HG03571 (cell line): ENCODE results near the gene GUCD1.
"Not testable (repeated sequence)": the region's sequence is repeated elsewhere in the genome, so short reads cannot be mapped to it uniquely, and the experiment has no call there.

Experiments
- ATAC-seq: cut with Tn5 transposase; IDR thresholded peaks from one replicate; pipeline ENCODE4 v1.9.1; 2021; ENCODE audit not compliant: unreplicated experiment

GUCD1 gene

GRCh38 chr22:24530968-24531367 is 24.0 kb downstream of the GUCD1 start:
- ATAC-seq, result not testable (repeated sequence)

DNA sequence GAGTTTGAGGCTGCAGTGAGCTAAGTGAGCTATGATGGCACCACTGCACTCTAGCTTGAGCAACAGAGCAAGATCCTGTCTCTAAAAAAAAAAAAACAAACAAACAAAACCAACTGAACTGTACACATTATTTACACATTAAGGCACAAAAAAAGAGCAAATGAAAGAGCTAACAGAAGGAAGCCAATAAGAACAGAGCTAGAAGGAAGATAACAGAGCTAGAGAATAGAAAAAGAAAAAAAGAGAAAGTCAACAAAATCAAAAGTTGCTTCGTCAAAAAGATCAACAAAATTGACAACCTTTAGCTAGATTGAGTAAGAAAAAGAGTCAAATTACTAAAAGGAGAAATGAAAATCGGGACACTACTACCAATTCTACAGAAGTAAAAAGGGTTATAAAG is 25.0 kb downstream of the GUCD1 start:
- ATAC-seq, result no peak

- ATAC-seq, result no peak
Observed at GRCh38 chr22:24526191-24526590, 28.7 kb downstream of the GUCD1 start.

DNA sequence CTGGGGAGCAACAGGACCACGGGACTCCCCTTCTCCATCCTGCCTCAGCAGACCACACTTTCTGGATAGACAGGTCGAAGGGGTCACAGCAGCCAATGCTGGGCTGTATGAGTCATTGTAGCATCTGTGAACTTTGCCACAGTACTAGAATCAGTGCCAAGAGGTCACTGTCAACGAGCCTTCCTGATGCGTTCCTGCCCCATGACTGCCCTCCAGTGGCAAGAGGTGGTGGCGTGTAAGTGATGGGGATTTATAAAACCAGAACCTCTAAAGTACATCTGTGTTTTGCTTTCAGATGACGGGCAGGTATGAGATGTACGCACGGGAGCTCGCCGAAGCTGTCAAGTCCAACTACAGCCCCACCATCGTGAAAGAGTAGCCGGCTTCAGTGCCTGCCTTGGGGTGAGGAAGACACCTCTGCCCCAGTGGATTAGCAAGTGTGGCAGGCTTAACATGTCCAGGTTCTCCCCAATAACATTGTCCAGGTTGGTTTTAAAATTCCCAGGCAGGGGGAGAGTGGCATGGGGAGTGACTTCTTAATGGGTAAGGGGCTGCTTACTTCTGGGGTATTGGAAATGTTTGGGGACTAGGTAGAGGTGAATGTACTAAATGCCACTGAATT is 29.4 kb downstream of the GUCD1 start:
- no peak for ATAC-seq

- ATAC-seq, result no peak
Observed at GRCh38 chr22:24523873-24524272, 31.1 kb downstream of the GUCD1 start.

DNA sequence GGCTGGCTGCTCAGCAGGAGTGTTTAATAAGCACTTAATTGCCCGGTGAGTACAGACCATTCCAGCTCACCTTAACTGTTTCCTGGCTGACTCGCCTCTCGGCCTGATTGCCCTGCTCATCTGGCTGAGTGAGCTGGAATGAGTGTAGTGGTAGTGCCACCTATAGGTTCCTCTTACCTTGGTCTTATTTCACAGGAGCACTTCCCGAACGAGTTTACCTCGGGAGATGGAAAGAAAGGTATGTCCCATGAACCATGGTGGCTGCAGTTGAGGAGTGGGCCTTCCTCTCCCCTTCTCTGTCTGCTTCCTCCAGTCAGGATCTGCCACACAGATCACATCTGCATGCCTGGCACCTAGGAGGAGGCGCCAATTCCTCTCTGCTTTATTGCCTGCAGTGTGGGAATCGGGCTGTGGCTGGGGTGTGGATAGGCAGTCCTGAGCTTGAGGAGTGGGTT is 33.1 kb downstream of the GUCD1 start:
- no peak for ATAC-seq

DNA sequence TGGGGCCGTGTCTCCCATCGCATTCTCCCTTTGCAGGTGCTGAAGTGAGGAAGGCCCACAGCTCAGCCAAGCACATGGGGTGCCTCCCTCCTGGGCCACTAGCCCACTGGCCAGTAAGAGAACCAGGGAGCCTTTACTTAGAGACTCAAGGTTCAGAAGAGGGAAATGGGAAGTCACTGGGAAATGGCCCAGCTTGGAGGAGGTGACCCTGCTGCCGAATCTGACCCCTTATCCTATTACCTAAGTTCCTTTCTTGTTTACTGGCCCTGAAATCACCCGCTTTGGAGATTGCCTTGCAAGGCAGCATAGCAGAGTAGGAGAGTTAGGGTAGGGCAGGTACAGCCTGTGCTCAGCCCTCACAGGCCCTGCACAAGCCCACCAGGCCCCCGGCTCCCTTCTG is 35.4 kb downstream of the GUCD1 start:
- no peak for ATAC-seq

DNA sequence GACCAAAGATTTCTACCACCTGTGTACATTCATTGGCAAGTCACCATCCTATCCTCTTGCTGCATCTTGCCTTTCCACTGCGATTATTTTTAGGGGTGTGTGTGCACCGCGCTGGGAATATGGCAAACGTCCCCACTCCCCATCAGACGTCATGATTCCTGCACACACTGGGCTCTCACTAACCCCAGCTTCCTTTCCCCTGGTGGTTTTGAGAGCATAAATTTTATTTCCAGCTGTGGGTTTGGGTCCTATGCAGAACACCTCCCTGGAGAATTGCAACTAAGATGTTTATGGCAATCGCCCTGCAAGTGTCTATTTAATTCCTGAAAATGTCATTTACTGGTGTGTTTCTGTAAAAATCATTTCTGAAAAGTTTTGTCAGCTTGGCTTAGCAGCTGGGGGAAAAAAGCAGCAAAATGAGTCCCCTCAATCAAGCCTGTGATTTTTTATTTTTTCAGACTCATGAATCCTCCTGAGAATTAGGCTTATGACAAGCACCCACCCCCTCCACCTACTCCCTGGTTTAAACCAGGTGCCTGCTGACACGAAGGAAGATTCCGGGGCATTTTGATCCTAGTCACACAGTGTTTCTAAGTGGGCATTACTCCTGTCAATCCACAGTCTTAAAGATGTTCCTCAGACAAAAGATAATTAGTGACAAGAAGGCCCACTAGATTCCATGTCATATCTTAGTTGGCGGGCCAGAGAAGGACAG is 36.0 kb downstream of the GUCD1 start:
- ATAC-seq, result no peak

- ATAC-seq, result no peak
Observed at GRCh38 chr22:24518228-24518627, 36.7 kb downstream of the GUCD1 start.

DNA sequence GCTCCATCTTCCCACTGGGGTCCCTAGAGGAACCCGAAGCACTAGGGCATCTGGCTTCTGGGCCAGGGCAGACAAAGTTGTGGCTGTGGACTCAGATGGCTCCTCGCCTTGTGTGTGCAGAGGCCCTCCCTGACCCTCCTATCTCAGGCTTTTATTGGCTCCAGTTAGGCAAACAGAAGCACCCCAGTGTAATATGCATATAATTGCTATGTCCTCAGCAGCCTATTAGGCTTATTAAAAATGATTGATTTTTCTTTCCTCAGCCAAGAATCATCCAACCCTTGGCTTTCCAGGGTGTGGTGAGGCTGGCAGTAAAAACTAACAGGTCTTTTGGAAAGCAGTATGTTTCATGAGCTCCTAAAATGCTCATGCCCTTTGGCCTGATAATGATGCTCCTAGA is 37.5 kb downstream of the GUCD1 start:
- ATAC-seq, result no peak

DNA sequence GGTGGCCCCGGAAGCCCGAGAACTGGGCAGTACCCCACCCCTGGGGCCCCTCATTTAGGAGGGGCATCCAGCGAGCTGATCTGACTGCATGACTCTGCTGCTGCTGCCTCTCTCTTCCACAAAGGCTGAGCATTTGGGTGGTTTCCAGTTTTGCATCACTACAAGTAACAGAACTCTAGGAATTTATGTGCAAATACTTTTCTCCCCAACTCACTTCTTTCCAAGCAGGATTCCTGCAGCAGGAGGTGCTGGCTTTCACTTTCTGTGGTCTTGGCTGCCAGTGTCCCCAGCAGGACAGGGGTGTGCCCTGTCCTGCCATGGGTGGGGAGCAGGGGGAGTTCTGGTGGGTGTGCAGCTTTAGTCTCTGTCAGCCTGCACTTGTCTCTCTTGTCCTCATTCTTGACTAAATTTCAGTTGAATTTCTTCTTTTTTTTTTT is 38.6 kb downstream of the GUCD1 start:
- ATAC-seq, result no peak

DNA sequence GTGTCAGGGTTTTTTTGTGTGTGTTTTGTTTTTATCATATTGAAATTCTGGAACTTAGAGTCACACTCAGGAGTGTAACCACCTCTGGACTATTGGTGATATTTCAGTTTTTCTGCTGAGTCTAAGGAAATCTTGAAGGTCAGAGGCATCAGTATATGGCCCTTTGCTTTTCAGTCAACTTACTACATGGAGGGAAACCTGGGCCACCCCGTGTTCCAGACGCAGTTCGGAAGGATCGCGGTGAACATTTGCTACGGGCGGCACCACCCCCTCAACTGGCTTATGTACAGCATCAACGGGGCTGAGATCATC is 40.0 kb downstream of the GUCD1 start:
- no peak for ATAC-seq

DNA sequence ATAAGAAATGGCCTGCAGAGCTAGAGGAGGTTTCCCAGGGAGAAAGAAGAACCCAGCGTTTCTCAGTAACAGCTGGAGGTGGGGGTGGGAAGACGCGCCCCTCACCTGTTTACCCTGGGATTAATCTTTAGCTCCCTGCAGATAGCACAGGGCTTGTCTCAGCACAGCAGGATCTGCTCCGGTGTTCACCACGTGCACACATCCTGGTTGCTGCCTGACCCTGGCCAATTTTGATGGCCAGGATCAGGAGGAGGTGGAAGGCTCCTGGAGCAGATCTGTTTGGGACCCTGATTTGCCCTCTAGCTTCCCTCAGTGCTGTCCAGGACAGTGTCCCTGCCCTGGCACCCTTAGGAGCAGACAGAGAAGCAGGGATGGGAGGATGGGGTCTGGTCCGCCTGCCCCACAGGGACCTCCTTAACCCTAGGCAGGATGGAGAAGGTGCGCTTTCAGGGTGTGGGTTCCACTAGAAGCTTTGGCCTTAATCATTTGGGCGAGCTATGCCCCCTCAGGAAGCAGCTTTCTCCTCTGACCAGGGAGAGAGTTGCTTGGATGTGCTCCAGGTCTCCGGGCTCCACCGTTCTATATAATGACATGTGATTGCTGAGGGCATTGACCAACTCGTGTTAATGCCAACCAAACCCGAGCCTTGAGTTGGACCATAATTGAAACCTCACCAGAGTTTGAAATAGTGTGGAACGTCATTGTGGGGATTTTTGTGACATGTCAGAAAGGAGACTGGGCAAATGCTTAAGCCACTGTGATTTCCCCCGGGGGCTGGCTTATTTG is 40.5 kb downstream of the GUCD1 start:
- ATAC-seq, result no peak

DNA sequence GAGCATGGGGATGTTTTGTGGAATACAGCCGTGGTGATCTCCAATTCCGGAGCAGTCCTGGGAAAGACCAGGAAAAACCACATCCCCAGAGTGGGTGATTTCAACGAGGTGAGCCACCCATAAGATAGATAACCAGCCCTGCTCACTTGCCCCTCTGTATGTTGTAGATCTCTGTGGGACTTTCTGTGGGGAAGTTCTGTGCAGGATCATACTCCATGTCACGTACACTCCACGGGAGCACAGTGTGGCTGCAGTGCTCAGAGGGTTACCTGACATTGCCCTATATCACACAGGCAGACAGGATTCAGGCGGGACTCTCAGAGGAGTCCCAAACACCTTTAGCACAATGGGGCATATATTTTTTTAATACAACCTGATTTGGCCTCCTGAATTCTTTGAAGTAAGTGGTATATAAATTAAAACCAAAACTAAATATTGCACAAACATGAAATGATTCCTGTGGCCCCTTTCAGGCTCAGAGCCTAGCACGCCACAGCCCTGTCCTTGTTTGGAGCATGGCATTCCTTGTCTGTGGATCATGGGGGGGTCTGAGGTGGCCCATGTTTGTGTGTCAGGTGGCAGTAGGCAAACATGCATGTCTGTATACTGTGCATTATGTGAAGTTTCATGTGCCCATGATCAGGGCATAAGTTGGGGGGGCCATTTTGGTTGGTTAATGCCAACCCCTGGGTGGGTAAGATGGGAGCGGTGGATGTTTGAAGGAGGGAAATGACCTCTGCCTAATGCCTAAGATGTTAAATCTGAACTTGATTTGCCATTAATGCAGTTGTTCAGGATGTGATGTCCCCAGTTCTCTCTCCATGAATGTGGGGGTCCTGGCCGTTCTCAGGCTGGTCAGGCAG is 41.3 kb downstream of the GUCD1 start:
- ATAC-seq, result no peak

DNA sequence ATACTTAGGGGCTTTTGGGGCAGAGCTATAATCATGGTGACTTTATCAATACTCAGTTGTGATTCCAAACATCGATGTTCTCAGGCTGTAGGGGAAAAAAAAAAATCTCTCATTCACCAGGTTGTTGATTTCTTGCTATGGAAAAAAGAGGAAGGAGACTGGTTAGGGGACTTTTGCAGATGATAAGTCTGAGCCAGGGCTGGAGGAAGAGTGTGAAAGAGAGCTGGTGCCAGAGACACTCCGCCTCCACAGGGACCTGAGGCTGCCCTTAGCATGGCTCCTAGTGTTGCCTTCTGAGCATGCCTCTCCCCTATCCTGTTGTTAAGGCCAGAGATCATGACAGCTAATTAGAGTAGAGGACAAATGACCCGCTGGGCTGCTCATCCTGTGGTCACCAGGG is 42.9 kb downstream of the GUCD1 start:
- ATAC-seq, result no peak

DNA sequence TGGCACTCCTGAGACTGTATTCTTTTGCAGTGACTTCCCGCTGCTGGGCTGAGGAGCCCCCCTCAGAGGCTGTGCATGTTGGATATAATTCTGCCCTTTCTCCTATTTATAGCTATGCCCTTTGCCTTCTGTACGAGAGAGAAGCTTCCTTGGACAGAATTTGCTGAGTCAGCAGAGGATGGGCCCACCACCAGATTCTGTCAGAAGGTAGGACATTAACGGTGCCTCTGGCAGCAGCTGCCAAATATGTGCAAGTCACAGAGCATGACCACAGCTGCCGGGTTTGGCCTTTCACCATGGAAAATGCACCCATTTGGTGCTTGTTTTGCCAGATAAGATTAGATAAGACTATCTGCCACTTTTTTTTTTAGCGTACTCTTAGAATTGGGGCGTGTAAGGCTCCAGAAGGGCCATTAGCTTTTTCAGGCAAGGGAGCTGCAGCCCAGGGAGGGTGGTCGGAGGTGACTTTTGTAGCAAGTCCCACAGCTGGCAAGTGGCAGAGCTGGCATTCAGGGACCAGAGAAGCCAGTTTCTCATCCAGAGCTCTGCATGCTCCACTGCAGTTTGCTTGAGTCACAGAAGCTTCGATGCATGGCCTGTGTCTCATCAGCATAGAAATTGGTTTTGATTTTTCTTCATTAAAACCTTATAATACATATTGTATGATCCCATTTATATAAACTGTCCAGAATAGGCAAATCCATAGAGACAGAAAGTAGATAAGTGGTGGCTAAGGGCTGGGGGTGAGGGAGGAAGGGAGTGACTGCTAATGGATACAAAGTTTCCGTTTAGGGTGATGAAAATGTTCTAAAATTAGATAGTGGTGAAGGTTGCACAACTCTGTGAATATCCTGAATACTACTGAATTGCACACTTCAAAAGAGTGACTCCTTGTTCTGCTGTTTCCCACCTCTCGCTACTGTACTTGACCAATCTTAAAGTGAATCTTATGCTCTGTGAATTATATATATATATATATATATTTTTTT is 44.0 kb downstream of the GUCD1 start:
- ATAC-seq, result no peak

- no peak for ATAC-seq
Observed at GRCh38 chr22:24507716-24508115, 47.2 kb downstream of the GUCD1 start.

- ATAC-seq, result no peak
Observed at GRCh38 chr22:24506802-24507438, 48.0 kb downstream of the GUCD1 start.

DNA sequence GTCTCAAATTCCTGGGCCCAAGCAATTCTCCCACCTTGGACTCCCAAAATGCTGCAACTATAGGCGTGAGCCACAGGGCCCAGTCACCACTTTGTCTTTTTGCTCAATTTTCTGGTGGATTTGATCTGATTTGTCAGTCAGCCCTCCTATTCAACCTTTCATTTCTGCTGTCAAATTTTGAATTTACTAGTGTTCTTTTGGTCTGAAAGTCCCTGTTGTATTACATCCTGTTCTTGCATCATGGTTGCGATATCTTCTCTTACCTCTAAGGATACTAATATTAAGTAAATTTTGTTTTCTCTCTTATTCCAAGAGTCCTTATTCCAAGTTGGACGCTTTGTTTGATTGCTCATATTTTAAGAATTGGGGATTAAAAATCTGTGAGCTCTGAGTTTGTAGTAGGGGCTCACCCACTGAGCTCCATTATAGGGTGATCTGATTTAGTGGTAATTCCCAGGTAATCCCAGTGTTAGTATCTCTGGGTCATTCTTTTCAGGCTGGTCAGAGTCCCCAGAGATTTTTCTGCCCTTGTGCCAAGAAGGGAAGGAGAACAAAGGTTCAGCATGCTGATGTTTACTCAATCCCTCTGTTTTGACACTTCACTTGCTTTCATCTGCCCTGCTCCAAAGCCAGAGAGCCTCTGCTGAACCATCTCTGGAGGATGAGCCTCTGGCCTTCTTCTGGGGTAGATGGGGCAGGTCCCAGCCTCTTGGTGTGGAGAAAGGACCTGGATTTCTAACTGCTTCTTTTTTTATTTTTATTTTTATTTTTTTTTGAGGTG is 49.8 kb downstream of the GUCD1 start:
- ATAC-seq, result no peak
